HEK293T (cell line): Measurements from ENCODE around the gene ANKRD12.

Experiments
- ARNT ChIP-seq: fragments of 450-650 bp; IDR thresholded peaks from 2 replicates; pipeline ENCODE4 v1.6.1; 2017; ENCODE audit warnings: mild to moderate bottlenecking
- BHLHE40 ChIP-seq: fragments of 450-650 bp; IDR thresholded peaks from 2 replicates; pipeline ENCODE4 v1.6.1; 2016; ENCODE audit warnings: mild to moderate bottlenecking, moderate library complexity, borderline replicate concordance
- CTBP1 ChIP-seq: fragments of 450-650 bp; IDR thresholded peaks from 2 replicates; pipeline ENCODE4 v1.6.1; 2016; ENCODE audit warnings: borderline replicate concordance
- FOXA1 ChIP-seq: fragments of 450-650 bp; IDR thresholded peaks from 2 replicates; pipeline ENCODE4 v1.6.1; 2016; ENCODE audit warnings: mild to moderate bottlenecking
- FOXM1 ChIP-seq: fragments of 450-650 bp; IDR thresholded peaks from 2 replicates; pipeline ENCODE4 v1.6.1; 2017; ENCODE audit warnings: mild to moderate bottlenecking, borderline replicate concordance
- HDGF ChIP-seq: fragments of 450-650 bp; IDR thresholded peaks from 2 replicates; pipeline ENCODE4 v1.6.1; 2017; ENCODE audit warnings: antibody characterized with exemption, borderline replicate concordance
- L3MBTL2 ChIP-seq: fragments of 450-650 bp; conservative IDR thresholded peaks from 2 replicates; pipeline ENCODE4 v1.6.1; 2016; ENCODE audit warnings: mild to moderate bottlenecking
- LEF1 ChIP-seq: fragments of 450-650 bp; IDR thresholded peaks from 2 replicates; pipeline ENCODE4 v1.6.1; 2017; ENCODE audit warnings: mild to moderate bottlenecking, borderline replicate concordance
- SP1 ChIP-seq: fragments of 450-650 bp; IDR thresholded peaks from 2 replicates; pipeline ENCODE4 v1.6.1; 2017
- SUZ12 ChIP-seq: fragments of 450-650 bp; IDR thresholded peaks from 2 replicates; pipeline ENCODE4 v1.6.1; 2016; ENCODE audit warnings: mild to moderate bottlenecking
- TARDBP ChIP-seq: fragments of 450-650 bp; IDR thresholded peaks from 2 replicates; pipeline ENCODE4 v1.6.1; 2016
- TF ChIP-seq, protein P1 (sequence below): fragments of 450-650 bp; IDR thresholded peaks from 2 replicates; pipeline ENCODE4 v1.6.1; 2016

DNA sequence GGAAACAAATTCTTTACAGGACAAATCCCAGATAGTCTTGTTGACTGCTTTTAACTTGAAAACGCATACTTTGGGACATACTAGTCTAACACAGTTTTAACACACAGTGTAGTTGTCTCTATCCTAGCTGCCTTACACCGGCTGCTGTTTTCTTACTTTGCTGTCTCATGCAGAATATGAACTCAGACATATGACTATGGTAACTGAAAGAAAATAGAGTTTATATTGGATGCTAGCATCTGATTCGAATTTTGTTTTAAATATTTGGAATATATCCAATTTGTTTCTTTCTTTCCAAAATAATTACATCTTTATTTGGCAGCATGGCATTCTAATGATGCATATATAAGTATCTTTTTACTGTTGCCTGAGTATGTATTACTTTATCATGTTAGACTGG is 69.8 kb downstream of the ANKRD12 start:
- TF ChIP-seq LEF1 (no peak), SUZ12 (no peak), SP1 (no peak), TARDBP (no peak), HDGF (no peak), FOXA1 (no peak), FOXM1 (no peak), CTBP1 (no peak), BHLHE40 (no peak), ARNT (no peak), L3MBTL2 (no peak)
- TF ChIP-seq, protein P1, sequence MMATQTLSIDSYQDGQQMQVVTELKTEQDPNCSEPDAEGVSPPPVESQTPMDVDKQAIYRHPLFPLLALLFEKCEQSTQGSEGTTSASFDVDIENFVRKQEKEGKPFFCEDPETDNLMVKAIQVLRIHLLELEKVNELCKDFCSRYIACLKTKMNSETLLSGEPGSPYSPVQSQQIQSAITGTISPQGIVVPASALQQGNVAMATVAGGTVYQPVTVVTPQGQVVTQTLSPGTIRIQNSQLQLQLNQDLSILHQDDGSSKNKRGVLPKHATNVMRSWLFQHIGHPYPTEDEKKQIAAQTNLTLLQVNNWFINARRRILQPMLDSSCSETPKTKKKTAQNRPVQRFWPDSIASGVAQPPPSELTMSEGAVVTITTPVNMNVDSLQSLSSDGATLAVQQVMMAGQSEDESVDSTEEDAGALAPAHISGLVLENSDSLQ: no peak
